ENCODE data around the gene ZC3H12A.

The ZC3H12A gene

DNA sequence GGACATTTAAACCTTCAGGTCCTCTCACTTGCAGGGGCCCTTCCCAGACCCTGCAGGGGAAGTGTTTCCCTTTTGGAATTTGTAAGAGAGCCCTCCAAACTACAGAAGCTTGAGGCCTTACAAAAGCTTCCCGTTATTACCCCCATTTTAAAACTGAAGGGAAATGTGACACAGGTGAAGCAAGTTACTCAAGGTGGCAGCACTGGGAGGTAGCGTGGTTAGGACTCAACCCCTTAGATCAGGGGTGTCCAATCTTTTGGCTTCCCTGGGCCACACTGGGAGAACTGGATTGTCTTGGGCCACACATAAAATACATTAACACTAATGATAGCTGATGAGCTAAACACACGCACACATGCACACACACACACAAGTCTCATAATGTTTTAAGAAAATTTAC is 15.8 kb upstream of the ZC3H12A start:
- TF ChIP-seq ARNTL (CRISPR knock-in tag; IDR thresholded peaks at IDR 0.05; ENCODE audit: borderline replicate concordance, low read depth) = no peak
- TF ChIP-seq, protein P1, sequence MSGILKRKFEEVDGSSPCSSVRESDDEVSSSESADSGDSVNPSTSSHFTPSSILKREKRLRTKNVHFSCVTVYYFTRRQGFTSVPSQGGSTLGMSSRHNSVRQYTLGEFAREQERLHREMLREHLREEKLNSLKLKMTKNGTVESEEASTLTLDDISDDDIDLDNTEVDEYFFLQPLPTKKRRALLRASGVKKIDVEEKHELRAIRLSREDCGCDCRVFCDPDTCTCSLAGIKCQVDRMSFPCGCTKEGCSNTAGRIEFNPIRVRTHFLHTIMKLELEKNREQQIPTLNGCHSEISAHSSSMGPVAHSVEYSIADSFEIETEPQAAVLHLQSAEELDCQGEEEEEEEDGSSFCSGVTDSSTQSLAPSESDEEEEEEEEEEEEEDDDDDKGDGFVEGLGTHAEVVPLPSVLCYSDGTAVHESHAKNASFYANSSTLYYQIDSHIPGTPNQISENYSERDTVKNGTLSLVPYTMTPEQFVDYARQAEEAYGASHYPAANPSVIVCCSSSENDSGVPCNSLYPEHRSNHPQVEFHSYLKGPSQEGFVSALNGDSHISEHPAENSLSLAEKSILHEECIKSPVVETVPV (CRISPR knock-in tag; IDR thresholded peaks at IDR 0.05) = no peak
- no peak for ATAC-seq

DNA sequence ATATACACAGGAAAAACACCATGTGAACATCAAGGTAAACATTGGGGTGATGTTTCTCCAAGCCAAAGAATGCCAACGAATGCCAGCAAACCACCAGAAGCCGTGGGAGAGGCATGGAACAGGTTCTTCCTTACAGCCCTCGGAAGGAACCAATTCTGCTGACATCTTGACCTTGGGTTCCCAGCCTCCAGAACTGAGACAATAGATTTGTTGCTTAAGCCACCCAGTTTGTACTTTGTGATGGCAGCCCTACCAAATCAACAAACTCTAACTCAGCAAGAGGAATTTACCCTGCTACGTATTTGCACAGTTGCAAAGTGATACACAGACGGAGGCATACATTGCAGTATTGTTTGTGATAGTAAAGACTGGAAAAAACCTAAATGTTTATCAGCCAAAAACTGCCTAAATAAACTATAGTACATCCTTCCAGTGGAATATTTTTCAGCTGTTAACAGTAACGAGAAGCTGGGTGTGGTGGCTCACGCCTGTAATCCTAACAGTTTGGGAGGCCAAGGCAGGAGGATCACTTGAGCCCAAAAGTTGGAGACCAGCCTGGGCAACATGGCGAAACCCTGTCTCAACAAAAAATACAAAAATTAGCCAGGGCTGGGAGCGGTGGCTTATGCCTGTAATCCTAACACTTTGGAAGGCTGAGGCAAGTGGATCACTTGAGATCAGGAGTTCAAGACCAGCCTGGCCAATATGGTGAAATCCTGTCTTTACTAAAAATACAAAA is 12.5 kb upstream of the ZC3H12A start:
- no peak for ATAC-seq
- TF ChIP-seq BACH2 (CRISPR knock-in tag; IDR thresholded peaks at IDR 0.05; ENCODE audit: borderline replicate concordance) (no peak), ZFP30 (CRISPR knock-in tag; IDR thresholded peaks at IDR 0.05) (no peak), SNAI2 (CRISPR knock-in tag; IDR thresholded peaks at IDR 0.05) (no peak), ZNF565 (CRISPR knock-in tag; conservative IDR thresholded peaks at IDR 0.05; ENCODE audit: low read depth) (no peak), ZFP3 (CRISPR knock-in tag; IDR thresholded peaks at IDR 0.05) (no peak), ARNTL (CRISPR knock-in tag; IDR thresholded peaks at IDR 0.05; ENCODE audit: borderline replicate concordance, low read depth) (no peak), TOX (CRISPR knock-in tag; IDR thresholded peaks at IDR 0.05; ENCODE audit: borderline replicate concordance) (no peak), RARB (CRISPR knock-in tag; IDR thresholded peaks at IDR 0.05) (no peak), GLIS3 (CRISPR knock-in tag; IDR thresholded peaks at IDR 0.05) (no peak), ISL1 (CRISPR knock-in tag; IDR thresholded peaks at IDR 0.05) (no peak), ESRRG (CRISPR knock-in tag; IDR thresholded peaks at IDR 0.05) (no peak), CSDC2 (CRISPR knock-in tag; IDR thresholded peaks at IDR 0.05) (no peak), PPARA (CRISPR knock-in tag; IDR thresholded peaks at IDR 0.05; ENCODE audit: borderline replicate concordance) (no peak)
- TF ChIP-seq, protein P1 (CRISPR knock-in tag; IDR thresholded peaks at IDR 0.05) = no peak
- TF ChIP-seq, protein P2, sequence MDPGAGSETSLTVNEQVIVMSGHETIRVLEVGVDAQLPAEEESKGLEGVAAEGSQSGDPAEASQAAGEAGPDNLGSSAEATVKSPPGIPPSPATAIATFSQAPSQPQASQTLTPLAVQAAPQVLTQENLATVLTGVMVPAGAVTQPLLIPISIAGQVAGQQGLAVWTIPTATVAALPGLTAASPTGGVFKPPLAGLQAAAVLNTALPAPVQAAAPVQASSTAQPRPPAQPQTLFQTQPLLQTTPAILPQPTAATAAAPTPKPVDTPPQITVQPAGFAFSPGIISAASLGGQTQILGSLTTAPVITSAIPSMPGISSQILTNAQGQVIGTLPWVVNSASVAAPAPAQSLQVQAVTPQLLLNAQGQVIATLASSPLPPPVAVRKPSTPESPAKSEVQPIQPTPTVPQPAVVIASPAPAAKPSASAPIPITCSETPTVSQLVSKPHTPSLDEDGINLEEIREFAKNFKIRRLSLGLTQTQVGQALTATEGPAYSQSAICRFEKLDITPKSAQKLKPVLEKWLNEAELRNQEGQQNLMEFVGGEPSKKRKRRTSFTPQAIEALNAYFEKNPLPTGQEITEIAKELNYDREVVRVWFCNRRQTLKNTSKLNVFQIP (CRISPR knock-in tag; IDR thresholded peaks at IDR 0.05; ENCODE audit: borderline replicate concordance, low read depth) = no peak
- TF ChIP-seq, protein P3, sequence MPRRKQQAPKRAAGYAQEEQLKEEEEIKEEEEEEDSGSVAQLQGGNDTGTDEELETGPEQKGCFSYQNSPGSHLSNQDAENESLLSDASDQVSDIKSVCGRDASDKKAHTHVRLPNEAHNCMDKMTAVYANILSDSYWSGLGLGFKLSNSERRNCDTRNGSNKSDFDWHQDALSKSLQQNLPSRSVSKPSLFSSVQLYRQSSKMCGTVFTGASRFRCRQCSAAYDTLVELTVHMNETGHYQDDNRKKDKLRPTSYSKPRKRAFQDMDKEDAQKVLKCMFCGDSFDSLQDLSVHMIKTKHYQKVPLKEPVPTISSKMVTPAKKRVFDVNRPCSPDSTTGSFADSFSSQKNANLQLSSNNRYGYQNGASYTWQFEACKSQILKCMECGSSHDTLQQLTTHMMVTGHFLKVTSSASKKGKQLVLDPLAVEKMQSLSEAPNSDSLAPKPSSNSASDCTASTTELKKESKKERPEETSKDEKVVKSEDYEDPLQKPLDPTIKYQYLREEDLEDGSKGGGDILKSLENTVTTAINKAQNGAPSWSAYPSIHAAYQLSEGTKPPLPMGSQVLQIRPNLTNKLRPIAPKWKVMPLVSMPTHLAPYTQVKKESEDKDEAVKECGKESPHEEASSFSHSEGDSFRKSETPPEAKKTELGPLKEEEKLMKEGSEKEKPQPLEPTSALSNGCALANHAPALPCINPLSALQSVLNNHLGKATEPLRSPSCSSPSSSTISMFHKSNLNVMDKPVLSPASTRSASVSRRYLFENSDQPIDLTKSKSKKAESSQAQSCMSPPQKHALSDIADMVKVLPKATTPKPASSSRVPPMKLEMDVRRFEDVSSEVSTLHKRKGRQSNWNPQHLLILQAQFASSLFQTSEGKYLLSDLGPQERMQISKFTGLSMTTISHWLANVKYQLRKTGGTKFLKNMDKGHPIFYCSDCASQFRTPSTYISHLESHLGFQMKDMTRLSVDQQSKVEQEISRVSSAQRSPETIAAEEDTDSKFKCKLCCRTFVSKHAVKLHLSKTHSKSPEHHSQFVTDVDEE (CRISPR knock-in tag; IDR thresholded peaks at IDR 0.05) = no peak
- TF ChIP-seq, protein P4, sequence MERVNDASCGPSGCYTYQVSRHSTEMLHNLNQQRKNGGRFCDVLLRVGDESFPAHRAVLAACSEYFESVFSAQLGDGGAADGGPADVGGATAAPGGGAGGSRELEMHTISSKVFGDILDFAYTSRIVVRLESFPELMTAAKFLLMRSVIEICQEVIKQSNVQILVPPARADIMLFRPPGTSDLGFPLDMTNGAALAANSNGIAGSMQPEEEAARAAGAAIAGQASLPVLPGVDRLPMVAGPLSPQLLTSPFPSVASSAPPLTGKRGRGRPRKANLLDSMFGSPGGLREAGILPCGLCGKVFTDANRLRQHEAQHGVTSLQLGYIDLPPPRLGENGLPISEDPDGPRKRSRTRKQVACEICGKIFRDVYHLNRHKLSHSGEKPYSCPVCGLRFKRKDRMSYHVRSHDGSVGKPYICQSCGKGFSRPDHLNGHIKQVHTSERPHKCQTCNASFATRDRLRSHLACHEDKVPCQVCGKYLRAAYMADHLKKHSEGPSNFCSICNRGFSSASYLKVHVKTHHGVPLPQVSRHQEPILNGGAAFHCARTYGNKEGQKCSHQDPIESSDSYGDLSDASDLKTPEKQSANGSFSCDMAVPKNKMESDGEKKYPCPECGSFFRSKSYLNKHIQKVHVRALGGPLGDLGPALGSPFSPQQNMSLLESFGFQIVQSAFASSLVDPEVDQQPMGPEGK (CRISPR knock-in tag; IDR thresholded peaks at IDR 0.05; ENCODE audit: borderline replicate concordance) = no peak

DNA sequence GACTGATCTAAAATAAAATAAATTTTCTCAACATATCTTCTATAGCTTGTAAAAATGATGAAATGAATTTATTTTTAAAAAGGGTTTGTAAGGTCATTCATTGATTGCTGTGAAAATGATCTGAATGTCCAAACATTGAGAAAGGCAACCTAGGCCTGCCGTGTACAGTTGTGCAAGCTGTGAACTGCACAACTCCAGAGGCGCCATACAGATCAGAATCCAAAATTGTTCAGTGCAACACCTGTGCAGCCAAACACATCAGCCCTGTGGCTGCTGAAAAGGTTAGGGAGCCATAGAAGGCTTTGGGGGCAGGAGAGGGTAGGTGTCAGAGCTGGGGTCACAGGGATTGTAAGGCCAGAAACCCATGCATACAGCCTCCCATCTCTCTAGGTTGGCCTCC is 9.9 kb upstream of the ZC3H12A start:
- ATAC-seq = no peak
- TF ChIP-seq, protein P4 (CRISPR knock-in tag; IDR thresholded peaks at IDR 0.05; ENCODE audit: borderline replicate concordance) = no peak
- TF ChIP-seq, protein P2 (CRISPR knock-in tag; IDR thresholded peaks at IDR 0.05; ENCODE audit: borderline replicate concordance, low read depth) = no peak
- TF ChIP-seq, protein P1 (CRISPR knock-in tag; IDR thresholded peaks at IDR 0.05) = no peak
- TF ChIP-seq GLIS3 (CRISPR knock-in tag; IDR thresholded peaks at IDR 0.05) (no peak), ZNF565 (CRISPR knock-in tag; conservative IDR thresholded peaks at IDR 0.05; ENCODE audit: low read depth) (no peak), ARNTL (CRISPR knock-in tag; IDR thresholded peaks at IDR 0.05; ENCODE audit: borderline replicate concordance, low read depth) (no peak), ZC3H10 (CRISPR knock-in tag; IDR thresholded peaks at IDR 0.05) (no peak), ZFP3 (CRISPR knock-in tag; IDR thresholded peaks at IDR 0.05) (no peak), ZNF8 (CRISPR knock-in tag; IDR thresholded peaks at IDR 0.05) (no peak)
- TF ChIP-seq, protein P5, sequence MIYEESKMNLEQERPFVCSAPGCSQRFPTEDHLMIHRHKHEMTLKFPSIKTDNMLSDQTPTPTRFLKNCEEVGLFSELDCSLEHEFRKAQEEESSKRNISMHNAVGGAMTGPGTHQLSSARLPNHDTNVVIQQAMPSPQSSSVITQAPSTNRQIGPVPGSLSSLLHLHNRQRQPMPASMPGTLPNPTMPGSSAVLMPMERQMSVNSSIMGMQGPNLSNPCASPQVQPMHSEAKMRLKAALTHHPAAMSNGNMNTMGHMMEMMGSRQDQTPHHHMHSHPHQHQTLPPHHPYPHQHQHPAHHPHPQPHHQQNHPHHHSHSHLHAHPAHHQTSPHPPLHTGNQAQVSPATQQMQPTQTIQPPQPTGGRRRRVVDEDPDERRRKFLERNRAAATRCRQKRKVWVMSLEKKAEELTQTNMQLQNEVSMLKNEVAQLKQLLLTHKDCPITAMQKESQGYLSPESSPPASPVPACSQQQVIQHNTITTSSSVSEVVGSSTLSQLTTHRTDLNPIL (CRISPR knock-in tag; IDR thresholded peaks at IDR 0.05; ENCODE audit: low read depth) = no peak
